Erythroblast (primary cell): ENCODE measurements around the gene PADI3.

Source experiments
- GATA1 ChIP-seq: IDR thresholded peaks from 2 replicates; pipeline ENCODE4 v1.6.1; 2011; ENCODE audit warnings: low read depth, mild to moderate bottlenecking, control low read depth, low read length, moderate library complexity
- POLR2A ChIP-seq: IDR thresholded peaks from 2 replicates; pipeline ENCODE4 v1.6.1; 2011; ENCODE audit warnings: mild to moderate bottlenecking, low read length

DNA sequence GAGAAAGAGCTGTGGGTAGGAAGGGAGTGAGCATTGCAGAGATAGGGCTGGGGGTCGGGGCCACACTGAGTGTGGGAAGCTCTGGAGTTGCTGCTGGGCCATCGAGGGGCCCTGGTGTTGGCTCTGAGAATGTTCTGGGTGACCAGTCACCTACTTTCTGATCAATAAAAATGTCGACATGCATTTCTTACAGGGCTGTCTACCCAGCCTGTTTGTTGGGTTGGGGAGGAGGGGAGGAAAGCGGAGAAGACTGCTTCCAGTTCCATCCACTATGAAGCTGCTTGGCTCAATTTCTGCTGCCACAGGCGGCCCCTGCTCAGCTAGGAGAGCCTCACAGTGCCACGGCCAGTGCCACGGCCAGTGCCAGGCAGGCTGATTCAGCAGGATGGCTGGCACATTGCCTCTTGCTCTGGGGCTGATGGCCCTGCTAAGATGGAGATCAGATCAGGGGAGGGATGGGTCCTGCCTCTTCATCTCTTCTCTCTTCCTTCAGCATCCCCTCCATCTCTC, 3.0 kb upstream of the PADI3 start:
- TF ChIP-seq POLR2A (no peak), GATA1 (no peak)
